ENCODE measurements around the gene GLRX5. TPM values are rescaled to one million over a fixed set of nuclear protein-coding genes. Genes with fewer than 3 reads are reported as not detected.

Gene GLRX5
- total RNA-seq, 1 donor from 2014 or later = 99.9 TPM

DNA sequence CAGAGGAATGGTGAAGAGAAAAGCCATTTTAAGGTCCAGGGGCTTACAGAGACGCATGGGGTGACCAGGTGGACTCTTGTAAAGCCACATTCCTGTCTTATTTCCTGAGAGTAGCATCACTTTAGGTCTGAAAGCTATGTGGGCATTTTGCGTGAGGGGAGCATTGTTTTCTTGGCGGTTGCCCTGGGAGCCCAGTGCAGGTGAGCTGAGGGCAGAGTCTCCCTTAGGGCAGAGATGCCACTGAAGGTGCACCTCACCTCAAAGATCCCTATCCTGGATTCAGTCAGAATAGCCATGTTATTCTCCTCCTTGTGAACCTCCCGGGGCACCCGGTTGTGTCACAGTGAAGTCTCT lies 12.4 kb downstream of the GLRX5 start:
- Mint-ChIP-seq H3K27me3 (ENCODE audit: insufficient read depth, low read depth) (no peaks in the 10 kb centered on the region), H3K36me3 (peaks cover 36% of the 10 kb centered on the region), H3K9me3 (peaks cover 16% of the 10 kb centered on the region), H3K4me1 (peaks cover 12% of the 10 kb centered on the region), H3K4me3 (no peak overlapping the region), H3K27ac (peak overlapping the region; percentile 51)
- H3K36me3 ChIP-seq = no peaks in the 10 kb centered on the region
- no peak for DNase-seq (ENCODE audit: low spot score)
- peaks cover 32% of the 10 kb centered on the region for H4K20me1 ChIP-seq (ENCODE audit: low read depth)
- no peaks in the 10 kb centered on the region for H3K27me3 ChIP-seq
- no peak for TF ChIP-seq EZH2phosphoT487 (IDR thresholded peaks at IDR 0.05)
- TF ChIP-seq, protein P1, sequence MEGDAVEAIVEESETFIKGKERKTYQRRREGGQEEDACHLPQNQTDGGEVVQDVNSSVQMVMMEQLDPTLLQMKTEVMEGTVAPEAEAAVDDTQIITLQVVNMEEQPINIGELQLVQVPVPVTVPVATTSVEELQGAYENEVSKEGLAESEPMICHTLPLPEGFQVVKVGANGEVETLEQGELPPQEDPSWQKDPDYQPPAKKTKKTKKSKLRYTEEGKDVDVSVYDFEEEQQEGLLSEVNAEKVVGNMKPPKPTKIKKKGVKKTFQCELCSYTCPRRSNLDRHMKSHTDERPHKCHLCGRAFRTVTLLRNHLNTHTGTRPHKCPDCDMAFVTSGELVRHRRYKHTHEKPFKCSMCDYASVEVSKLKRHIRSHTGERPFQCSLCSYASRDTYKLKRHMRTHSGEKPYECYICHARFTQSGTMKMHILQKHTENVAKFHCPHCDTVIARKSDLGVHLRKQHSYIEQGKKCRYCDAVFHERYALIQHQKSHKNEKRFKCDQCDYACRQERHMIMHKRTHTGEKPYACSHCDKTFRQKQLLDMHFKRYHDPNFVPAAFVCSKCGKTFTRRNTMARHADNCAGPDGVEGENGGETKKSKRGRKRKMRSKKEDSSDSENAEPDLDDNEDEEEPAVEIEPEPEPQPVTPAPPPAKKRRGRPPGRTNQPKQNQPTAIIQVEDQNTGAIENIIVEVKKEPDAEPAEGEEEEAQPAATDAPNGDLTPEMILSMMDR (IDR thresholded peaks at IDR 0.05) = no peak
- H3K4me3 ChIP-seq = no peak overlapping the region
- H3K4me2 ChIP-seq = no peak overlapping the region
- H3K27ac ChIP-seq = no peak overlapping the region
- peaks cover 12% of the 10 kb centered on the region for H3F3A ChIP-seq (ENCODE audit: low read depth)
- H2AFZ ChIP-seq (replicated peaks) = no peak overlapping the region
- H3K4me1 ChIP-seq = peaks cover 12% of the 10 kb centered on the region
- peaks cover 9% of the 10 kb centered on the region for H3K79me2 ChIP-seq (ENCODE audit: low read depth)
- H3K9me3 ChIP-seq (ENCODE audit: low read depth) = no peaks in the 10 kb centered on the region
- no peak overlapping the region for H3K9ac ChIP-seq

DNA sequence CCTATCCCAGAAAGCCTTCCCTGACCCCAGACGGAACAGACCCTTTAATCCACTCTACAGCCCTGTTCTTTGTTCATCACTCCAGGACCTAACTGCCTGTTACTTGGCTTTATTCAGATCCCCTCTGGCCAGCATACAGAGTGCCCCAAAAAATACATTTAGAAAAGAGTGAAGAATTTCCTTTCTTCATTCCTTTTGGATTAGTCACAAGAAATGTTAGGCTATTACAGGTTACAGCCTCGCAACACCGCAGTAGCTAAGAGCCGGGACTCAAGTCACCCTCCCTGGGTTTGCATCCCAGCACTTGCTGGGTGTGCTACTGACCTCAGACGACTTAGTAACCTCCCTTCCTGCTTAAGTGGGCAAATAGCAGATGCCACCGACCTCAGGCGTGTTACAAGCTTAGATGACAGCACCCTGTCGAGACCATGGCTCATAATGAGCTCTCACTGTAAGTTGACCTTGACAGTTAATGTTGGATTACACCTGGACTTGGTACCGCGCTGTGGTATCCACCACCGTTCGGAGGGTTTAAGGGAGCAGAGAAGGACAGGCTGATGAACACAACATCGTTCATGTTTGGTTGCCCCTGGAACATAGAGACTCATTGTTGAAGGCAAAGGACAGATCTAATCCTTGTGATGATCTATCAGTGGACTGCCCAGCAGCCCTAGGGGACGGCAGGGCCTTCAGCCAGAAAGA lies 12.9 kb downstream of the GLRX5 start:
- Histone ChIP-seq H3K9me3 (ENCODE audit: low read depth) (no peaks in the 10 kb centered on the region), H3K79me2 (ENCODE audit: low read depth) (peaks cover 3% of the 10 kb centered on the region), H3K4me1 (peaks cover 12% of the 10 kb centered on the region), H3F3A (ENCODE audit: low read depth) (peaks cover 12% of the 10 kb centered on the region), H2AFZ (replicated peaks) (no peak overlapping the region), H4K20me1 (ENCODE audit: low read depth) (peaks cover 27% of the 10 kb centered on the region), H3K36me3 (no peaks in the 10 kb centered on the region), H3K27me3 (no peaks in the 10 kb centered on the region), H3K9ac (no peak overlapping the region), H3K4me3 (no peak overlapping the region), H3K4me2 (no peak overlapping the region), H3K27ac (no peak overlapping the region)
- H3K27me3 Mint-ChIP-seq (ENCODE audit: insufficient read depth, low read depth) = peaks cover 2% of the 10 kb centered on the region
- no peak for TF ChIP-seq EZH2phosphoT487 (IDR thresholded peaks at IDR 0.05)
- TF ChIP-seq EZH2 (IDR thresholded peaks at IDR 0.05) = no peak
- TF ChIP-seq, protein P1 (IDR thresholded peaks at IDR 0.05) = no peak
- peaks cover 16% of the 10 kb centered on the region for H3K9me3 Mint-ChIP-seq
- peak; percentile 42 for DNase-seq (ENCODE audit: low spot score)
- H3K36me3 Mint-ChIP-seq = peaks cover 36% of the 10 kb centered on the region
- H3K27ac Mint-ChIP-seq = peak overlapping the region; percentile 68
- H3K4me3 Mint-ChIP-seq = no peak overlapping the region
- peaks cover 12% of the 10 kb centered on the region for H3K4me1 Mint-ChIP-seq

DNA sequence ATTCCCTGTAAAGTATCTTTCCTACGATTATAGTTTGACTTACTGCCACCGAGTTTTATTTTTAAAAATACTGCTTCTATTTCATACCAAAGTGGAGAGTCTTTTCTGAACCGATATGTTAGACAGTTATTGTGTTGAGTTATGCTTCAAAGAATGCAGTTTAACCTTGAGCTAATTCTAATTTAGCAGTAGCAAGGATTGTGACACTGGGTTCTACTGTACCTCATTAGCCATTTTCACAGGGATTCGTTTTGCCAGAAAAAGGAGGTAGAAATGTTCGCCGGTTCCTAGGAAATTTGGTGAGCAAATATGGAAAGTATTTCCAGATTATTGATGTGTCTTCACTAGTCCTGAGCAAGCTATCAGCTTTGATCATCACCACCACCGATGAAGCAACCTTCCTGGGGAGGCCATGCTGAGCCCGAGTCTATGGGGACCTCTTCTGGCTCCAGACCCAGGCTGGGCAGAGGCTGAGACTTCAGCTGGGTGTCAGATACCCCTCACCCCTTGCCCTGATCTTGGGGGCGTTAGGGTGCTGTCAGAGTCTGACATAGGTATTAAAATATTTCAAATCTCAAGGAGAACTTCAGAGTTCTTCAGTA lies 13.6 kb downstream of the GLRX5 start:
- H3K4me1 Mint-ChIP-seq = peaks cover 12% of the 10 kb centered on the region
- Histone ChIP-seq H3K27me3 (no peaks in the 10 kb centered on the region), H3F3A (ENCODE audit: low read depth) (peaks cover 12% of the 10 kb centered on the region), H3K79me2 (ENCODE audit: low read depth) (no peaks in the 10 kb centered on the region), H2AFZ (replicated peaks) (no peak overlapping the region), H3K9me3 (ENCODE audit: low read depth) (no peaks in the 10 kb centered on the region), H3K9ac (no peak overlapping the region), H4K20me1 (ENCODE audit: low read depth) (peaks cover 24% of the 10 kb centered on the region), H3K36me3 (no peaks in the 10 kb centered on the region), H3K27ac (no peak overlapping the region), H3K4me3 (no peak overlapping the region), H3K4me1 (peaks cover 12% of the 10 kb centered on the region), H3K4me2 (no peak overlapping the region)
- DNase-seq (ENCODE audit: low spot score) = no peak
- no peak overlapping the region for H3K4me3 Mint-ChIP-seq
- H3K36me3 Mint-ChIP-seq = peaks cover 36% of the 10 kb centered on the region
- peak overlapping the region; percentile 68 for H3K27ac Mint-ChIP-seq
- TF ChIP-seq EZH2phosphoT487 (IDR thresholded peaks at IDR 0.05) (no peak), EZH2 (IDR thresholded peaks at IDR 0.05) (no peak)
- TF ChIP-seq, protein P1 (IDR thresholded peaks at IDR 0.05) = no peak
- peaks cover 16% of the 10 kb centered on the region for H3K9me3 Mint-ChIP-seq
- peaks cover 4% of the 10 kb centered on the region for H3K27me3 Mint-ChIP-seq (ENCODE audit: insufficient read depth, low read depth)

Data from neural progenitor cell (in vitro differentiated cells).